ENCODE measurements around the gene TMEM169. TPM values are rescaled to one million over a fixed set of nuclear protein-coding genes. Genes with fewer than 3 reads are reported as not detected.

Gene TMEM169
- total and polyA plus RNA-seq, 9 of the 15 experiments (the other 6 are each of a cell fraction or from before 2014, with no cell fraction given), result 0.01 to 0.09 (median 0.04) TPM; not detected in 5

- ATAC-seq (no peak), DNase-seq (ENCODE audit: extremely low read depth in 1 of 4, low spot score in 3 of 4) (no peak), FAIRE-seq (no peak)
- in situ Hi-C loops (cut with MboI) (no loop called here), intact Hi-C loops (cut with micrococcal nuclease) (no loop called here)
- Histone ChIP-seq H4K20me1 (replicated peaks; ENCODE audit: control insufficient read depth, insufficient read depth, low read length) (no peaks in the 10 kb centered on the region), H3K27me3 (ENCODE audit: control insufficient read depth in 2 of 2, insufficient read depth in 2 of 2, low read length in 2 of 2) (no peaks in the 10 kb centered on the region), H3K4me1 (replicated peaks in 1 of 2; ENCODE audit: control insufficient read depth in 2 of 2, insufficient read depth in 2 of 2, low read length in 2 of 2) (no peaks in the 10 kb centered on the region; a peak in 1 of 5 replicates), H3K36me3 (ENCODE audit: control insufficient read depth, insufficient read depth, low read length) (peaks cover 99% of the 10 kb centered on the region), H3K9me1 (ENCODE audit: control insufficient read depth, insufficient read depth, low read length) (no peaks in the 10 kb centered on the region), H3K27ac (ENCODE audit: extremely low read depth, low read depth, low read length) (no peak overlapping the region), H3K4me2 (ENCODE audit: insufficient read depth, low read length) (no peak overlapping the region), H3K9me3 (replicated peaks; ENCODE audit: control insufficient read depth, insufficient read depth, low read depth, low read length) (no peaks in the 10 kb centered on the region), H3K9ac (ENCODE audit: insufficient read depth in 1 of 2, low read depth in 2 of 2, low read length in 2 of 2) (no peak overlapping the region), H2AFZ (ENCODE audit: low read depth, low read length) (no peak overlapping the region), H3K4me3 (no peak overlapping the region), H3K79me2 (ENCODE audit: control insufficient read depth, insufficient read depth, low read length) (peaks cover 64% of the 10 kb centered on the region)
- TF ChIP-seq TRIM28 (IDR thresholded peaks at IDR 0.05) (no peak), ZNF695 (CRISPR knock-in tag; IDR thresholded peaks at IDR 0.05) (no peak), RBM22 (IDR thresholded peaks at IDR 0.05; ENCODE audit: low read depth, low read length, poor library complexity, severe bottlenecking) (no peak), ZNF511 (CRISPR knock-in tag; IDR thresholded peaks at IDR 0.05) (no peak), PRPF4 (IDR thresholded peaks at IDR 0.05; ENCODE audit: insufficient read depth, low read depth, low read length, poor library complexity, severe bottlenecking) (no peak), ZNF644 (tag; IDR thresholded peaks at IDR 0.05; ENCODE audit: low read depth) (no peak), XRCC5 (IDR thresholded peaks at IDR 0.05; ENCODE audit: low read depth, low read length) (no peak), MCM5 (IDR thresholded peaks at IDR 0.05; ENCODE audit: low read depth) (no peak), NRF1 (conservative IDR thresholded peaks at IDR 0.05 in 1 of 2, IDR thresholded peaks at IDR 0.05 in 1 of 2) (no peak), SAFB (IDR thresholded peaks at IDR 0.05; ENCODE audit: borderline replicate concordance, low read depth, low read length) (no peak), ARID2 (IDR thresholded peaks at IDR 0.05) (no peak), PKNOX1 (IDR thresholded peaks at IDR 0.05) (no peak), SNAPC5 (CRISPR knock-in tag; IDR thresholded peaks at IDR 0.05) (no peak), LARP7 (IDR thresholded peaks at IDR 0.05) (no peak)
- BruUV-seq (replicated peaks), result no TSS peak
- 96% methylated on average over 3 of the region's 3 CpGs for WGBS (ENCODE audit: insufficient coverage, low coverage, missing lambda C conversion rate)
- POLR2A ChIA-PET, result no interaction called here
- CTCF ChIA-PET (ENCODE audit: low intra/inter-chr PET ratio), result no interaction called here
Observed at GRCh38 chr2:216119986-216120385, 38.3 kb downstream of the TMEM169 start.

All from K562 (cell line).